Caki2 (cell line): ENCODE measurements around the gene MDH1B. TPM values are rescaled to one million over a fixed set of nuclear protein-coding genes. Genes with fewer than 3 reads are reported as not detected.
"Not testable (repeated sequence)": the region's sequence is repeated elsewhere in the genome, so short reads cannot be mapped to it uniquely, and the experiment has no call there.

Experiments
- DNase-seq: peaks from one replicate; pipeline ENCODE4 v3.0.0-alpha.2; 2015; ENCODE audit warnings: low read depth
- in situ Hi-C: cut with HindIII; loops from 2 replicates; pipeline ENCODE4 v1.10.0; 2016; ENCODE audit warnings: low sequenced_read_pairs, low pct_unique_long_range_greater_than_20kb, mixed read lengths
- total RNA-seq: library from RNA; depleted of rRNA; stranded (reverse); fragments of >200 nt; shearing (Covaris generic); gene quantifications from 2 replicates; pipeline ENCODE4 v1.2.3, GENCODE V29; 2014; ENCODE audit warnings: low replicate concordance

The MDH1B gene
- total RNA-seq, 1 experiment from 2014 or later = 5.4 TPM

GRCh38 chr2:206780671-206781070 lies 15.5 kb upstream of the MDH1B start:
- in situ Hi-C loops = no loop called here
- no peak for DNase-seq

- in situ Hi-C loops = no loop called here
- no peak for DNase-seq
Measured at GRCh38 chr2:206776432-206776831, 11.3 kb upstream of the MDH1B start.

GRCh38 chr2:206774871-206775270 lies 9.7 kb upstream of the MDH1B start:
- no peak for DNase-seq
- in situ Hi-C loops = no loop called here

GRCh38 chr2:206766057-206766930 lies 1.2 kb upstream of the MDH1B start:
- DNase-seq = no peak
- in situ Hi-C loops = no loop called here

DNA sequence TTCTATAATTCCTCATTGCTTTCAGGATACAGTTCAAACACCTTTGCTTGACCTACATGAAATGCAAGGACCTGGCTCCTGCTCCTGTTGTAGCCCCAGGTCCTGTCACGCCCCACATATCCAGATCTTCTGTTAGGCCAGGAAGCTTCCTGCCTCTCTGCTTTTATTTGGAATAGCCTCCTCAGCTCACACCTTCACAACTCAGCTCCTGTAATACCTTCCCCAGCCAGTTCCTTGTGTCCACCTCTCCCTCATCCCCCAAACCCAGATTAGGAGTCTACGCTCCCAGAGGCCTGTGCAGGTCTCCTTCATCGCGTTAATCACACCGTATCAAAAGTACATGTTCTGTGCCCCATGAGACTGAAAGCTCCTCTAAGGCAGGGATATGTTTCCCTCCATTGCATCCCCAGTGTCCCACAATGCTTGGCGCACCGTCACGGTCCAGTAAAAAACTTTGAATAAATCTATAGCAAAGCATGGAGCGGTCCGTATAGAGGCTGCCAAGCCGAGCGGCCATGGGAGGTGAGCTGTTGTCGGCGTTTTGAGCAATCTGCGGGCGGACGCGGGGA lies 371 bp downstream of the MDH1B start:
- DNase-seq = no peak
- in situ Hi-C loops = no loop called here

DNA sequence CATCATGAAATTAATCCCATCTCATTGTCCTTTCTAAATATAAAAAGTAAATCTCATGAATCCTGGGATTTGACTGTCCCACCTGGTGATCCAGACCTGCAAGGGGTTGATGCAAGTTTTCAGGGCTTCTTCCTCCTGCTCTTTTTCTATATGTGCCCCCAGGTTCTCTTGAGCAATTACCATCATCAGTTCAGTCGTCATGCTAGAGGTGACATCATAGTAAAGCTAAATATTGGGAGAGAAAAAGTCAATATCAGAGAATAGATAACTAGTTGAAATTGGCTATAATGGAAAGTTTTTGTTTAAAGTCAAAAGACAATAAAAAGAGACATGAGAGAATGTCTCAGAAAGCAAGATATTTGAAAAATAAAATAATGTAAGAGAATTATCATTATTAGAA lies 8.3 kb downstream of the MDH1B start:
- in situ Hi-C loops = no loop called here
- no peak for DNase-seq

- in situ Hi-C loops = no loop called here
- DNase-seq = no peak
Measured at GRCh38 chr2:206740800-206741199, 24.3 kb downstream of the MDH1B start.

- DNase-seq = no peak
- in situ Hi-C loops = no loop called here
Measured at GRCh38 chr2:206739271-206739670, 25.9 kb downstream of the MDH1B start.

DNA sequence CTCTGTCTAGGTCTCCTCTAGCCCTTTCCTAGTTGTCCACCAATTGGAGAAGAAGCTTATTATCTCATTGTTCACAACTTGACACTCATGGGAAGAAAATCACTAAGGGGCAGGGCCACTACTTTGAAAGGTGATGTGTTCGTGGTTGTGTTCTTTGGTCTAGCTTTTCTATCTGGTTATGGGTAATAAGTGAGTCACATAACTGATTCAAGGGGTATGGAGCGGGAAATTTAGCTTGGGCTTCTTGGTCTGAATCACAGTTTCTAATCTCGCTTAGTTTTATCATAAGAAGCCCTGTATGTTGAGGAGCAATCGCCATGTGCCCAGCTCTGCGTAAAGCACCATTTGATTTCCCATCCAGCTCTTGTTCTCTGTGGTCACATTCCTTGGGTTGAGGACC lies 28.2 kb downstream of the MDH1B start:
- in situ Hi-C loops = no loop called here
- no peak for DNase-seq

DNA sequence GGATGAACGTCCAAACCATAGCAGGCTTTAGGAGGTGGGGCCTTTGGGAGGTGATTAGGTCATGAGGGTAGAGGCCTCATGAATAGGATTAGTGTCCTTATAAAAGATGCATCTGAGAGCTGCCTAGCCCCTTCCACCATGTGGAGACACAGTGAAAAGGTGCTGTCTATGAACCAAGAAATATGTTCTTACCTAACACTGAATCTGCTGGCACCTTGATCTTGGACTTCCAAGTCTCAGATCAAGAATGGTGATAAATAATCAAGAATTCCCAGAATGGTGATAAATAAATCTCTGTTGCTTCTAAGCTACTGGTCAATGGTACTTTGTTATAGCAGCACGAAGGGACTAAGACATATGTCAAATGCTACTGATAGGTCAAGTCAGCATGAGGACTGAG lies 31.8 kb downstream of the MDH1B start:
- no peak for DNase-seq
- in situ Hi-C loops = no loop called here

- DNase-seq = peak; percentile 14
- in situ Hi-C loops = no loop called here
Measured at GRCh38 chr2:206728277-206729199, 36.6 kb downstream of the MDH1B start.

DNA sequence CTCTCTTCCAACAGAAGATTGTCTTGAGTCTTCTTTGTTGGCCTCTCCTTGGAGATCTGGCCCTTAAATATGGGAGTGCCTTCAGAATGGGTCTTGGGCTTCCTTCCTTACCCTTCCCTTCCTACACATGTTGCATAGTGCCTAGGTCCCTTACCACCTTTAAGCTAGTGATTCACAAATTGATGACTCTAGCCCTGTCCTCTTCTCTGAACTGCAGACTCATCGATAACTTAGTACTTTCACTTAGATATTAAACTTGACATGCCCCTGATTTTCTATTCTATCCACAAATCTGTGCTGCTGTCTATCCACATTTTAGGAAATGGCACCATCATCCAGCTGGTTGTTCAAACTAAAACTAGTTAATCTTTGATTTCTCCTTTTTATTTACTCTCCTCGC lies 37.8 kb downstream of the MDH1B start:
- no peak for DNase-seq
- in situ Hi-C loops = no loop called here

- in situ Hi-C loops = no loop called here
- DNase-seq = no peak
Measured at GRCh38 chr2:206723288-206723687, 41.8 kb downstream of the MDH1B start.

DNA sequence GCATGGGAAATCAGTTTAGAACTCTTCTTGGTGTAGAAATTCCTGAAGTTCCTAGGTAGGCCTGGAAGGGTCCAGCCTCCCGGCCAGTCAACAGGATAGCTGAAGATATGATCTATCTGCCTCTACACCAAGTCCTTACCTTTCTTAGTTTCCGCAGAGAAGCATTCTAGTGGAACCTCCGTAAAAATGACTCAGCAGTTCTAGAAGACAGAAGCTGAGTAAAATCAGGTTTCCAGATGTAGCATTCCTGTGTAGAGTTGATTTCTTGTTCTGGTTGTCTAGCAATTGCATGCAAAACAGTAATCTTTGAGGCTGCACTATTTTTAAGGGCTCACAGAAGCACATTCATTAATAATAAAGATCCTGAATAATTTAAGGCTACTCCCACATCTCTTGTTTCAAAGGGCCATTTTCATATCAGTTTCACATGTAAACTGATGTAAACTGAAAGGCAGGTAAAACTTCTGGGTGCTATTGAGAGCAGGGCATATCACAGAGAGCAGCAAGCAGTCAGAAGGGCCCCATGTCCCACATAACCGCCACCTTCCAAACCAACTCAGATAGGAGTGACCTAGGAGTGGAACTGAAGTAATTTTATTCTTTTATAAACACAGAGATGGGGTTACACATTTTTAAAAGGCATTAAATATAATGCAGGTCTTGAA lies 43.7 kb downstream of the MDH1B start:
- in situ Hi-C loops = no loop called here
- DNase-seq = peak; percentile 23

DNA sequence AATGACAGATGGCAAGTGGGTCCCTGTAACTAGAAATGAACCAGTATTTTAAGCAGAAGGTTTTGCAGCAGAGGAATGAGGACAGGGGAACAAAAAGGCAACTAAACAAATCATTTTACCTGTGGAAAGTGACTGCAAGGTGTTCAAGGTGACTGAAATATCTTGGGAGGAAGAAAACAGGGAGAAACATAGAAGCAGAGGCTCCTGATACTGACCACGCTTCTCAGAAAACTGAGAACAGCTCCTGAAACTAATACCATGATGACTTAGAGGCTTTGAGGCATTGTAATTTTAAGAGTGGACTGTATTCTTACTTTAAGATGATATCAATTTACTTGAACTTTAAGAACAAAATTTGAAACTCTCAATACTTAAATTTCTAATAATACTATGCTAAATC lies 46.8 kb downstream of the MDH1B start, which contains the start of gene DYTN:
DYTN (minus strand) TSS at position 101 of the 400 bp plus-strand sequence. CDS start 117 bp downstream, outside the sequence.
- DNase-seq = no peak
- in situ Hi-C loops = no loop called here

GRCh38 chr2:206716623-206717022 lies 48.5 kb downstream of the MDH1B start:
- DNase-seq = no peak
- in situ Hi-C loops = no loop called here

DNA sequence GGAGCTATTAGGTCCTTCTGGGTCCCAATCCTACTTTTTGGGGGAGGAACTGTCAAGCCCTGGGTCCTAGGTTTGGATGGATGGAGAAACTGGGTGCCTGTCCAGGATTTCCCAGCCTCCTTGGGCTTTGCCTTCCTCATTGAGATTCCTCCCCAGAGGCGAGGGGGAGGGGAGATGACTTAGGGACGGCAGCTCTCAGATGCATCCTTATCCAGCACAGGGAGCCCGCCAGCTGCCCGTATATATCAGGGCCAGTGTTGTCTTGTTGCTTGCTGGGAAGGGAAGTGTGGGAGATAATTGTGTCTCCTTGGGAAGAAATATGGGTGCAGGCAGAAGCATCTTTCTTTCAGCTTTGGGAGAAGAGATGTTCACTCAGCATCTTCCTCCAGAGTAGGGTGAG lies 49.9 kb downstream of the MDH1B start:
- in situ Hi-C loops, DNase-seq: not testable (repeated sequence)

DNA sequence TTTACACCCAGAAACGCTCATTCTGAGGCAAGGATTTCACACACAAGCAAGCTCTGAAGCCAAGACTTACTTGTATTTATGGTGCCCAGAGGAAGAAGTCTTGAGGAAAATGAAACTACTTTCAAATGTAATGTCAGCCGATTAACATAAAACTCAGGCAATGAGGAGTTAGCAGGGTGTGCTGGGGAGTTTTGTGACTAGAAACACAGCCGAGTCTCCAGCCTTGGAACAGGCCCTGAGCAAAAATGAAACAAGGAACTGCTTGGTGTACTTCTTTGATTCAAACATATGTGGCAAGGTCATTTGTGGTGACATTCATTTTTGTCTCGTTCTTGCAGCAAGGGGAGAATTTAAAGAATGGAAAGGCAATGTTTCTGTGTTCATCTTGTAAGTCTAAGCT lies 51.4 kb downstream of the MDH1B start:
- DNase-seq = no peak
- in situ Hi-C loops = no loop called here
